ENCODE results near the gene CCDC122. TPM values are rescaled to one million over a fixed set of nuclear protein-coding genes. Genes with fewer than 3 reads are reported as not detected.

CCDC122 gene
- total and polyA plus RNA-seq, 10 of the 15 experiments (the other 5 are each of a cell fraction or from before 2014, with no cell fraction given): 1.0 to 4.5 (median 2.9) TPM; not detected in 1

GRCh38 chr13:43852923-43853404 is 26.6 kb downstream of the CCDC122 start:
- FAIRE-seq: no peak
- DNase-seq (ENCODE audit: low read depth, low spot score): no peak
- Histone ChIP-seq H3K27me3 (replicated peaks in 1 of 2; ENCODE audit: control insufficient read depth in 2 of 2, insufficient read depth in 2 of 2, low read length in 1 of 2) (no peaks in the 10 kb centered on the region), H3K4me1 (ENCODE audit: control insufficient read depth, insufficient read depth, low read length) (no peaks in the 10 kb centered on the region), H4K20me1 (ENCODE audit: control insufficient read depth, insufficient read depth) (no peaks in the 10 kb centered on the region), H3K9ac (ENCODE audit: control insufficient read depth, insufficient read depth, low read length) (no peak overlapping the region), H3K9me3 (replicated peaks; ENCODE audit: control insufficient read depth, insufficient read depth, low read length) (peaks cover 3% of the 10 kb centered on the region; the same call in 2 of the 3 replicates), H3K4me2 (ENCODE audit: control insufficient read depth, insufficient read depth) (no peak overlapping the region), H3K27ac (ENCODE audit: control insufficient read depth, insufficient read depth) (no peak overlapping the region), H3K79me2 (ENCODE audit: control insufficient read depth, insufficient read depth, low read length) (no peaks in the 10 kb centered on the region), H3K36me3 (ENCODE audit: control insufficient read depth in 2 of 2, insufficient read depth in 2 of 2, low read length in 1 of 2) (no peaks in the 10 kb centered on the region), H2AFZ (ENCODE audit: control insufficient read depth, low read depth, low read length) (no peak overlapping the region), H3K4me3 (no peak overlapping the region)
- in situ Hi-C loops (cut with MboI): no loop called here
- ATAC-seq: no peak
- ChIA-PET SMC1A (ENCODE audit: uncharacterized antibody, unreplicated experiment) (no interaction called here), POLR2A (no interaction called here), CTCF (no interaction called here), RAD21 (ENCODE audit: unreplicated experiment) (no interaction called here)
- intact Hi-C loops (cut with micrococcal nuclease; ENCODE audit: unreplicated experiment): no loop called here
- no TSS peak for BruUV-seq (replicated peaks)
- TF ChIP-seq CEBPZ (IDR thresholded peaks at IDR 0.05; ENCODE audit: low read depth, low read length) (no peak), FOS (IDR thresholded peaks at IDR 0.05; ENCODE audit: borderline replicate concordance, extremely low read depth, insufficient read length) (no peak), ASH2L (IDR thresholded peaks at IDR 0.05; ENCODE audit: borderline replicate concordance, low read depth) (no peak), MLLT1 (IDR thresholded peaks at IDR 0.05) (no peak), RBBP5 (conservative IDR thresholded peaks at IDR 0.05) (no peak), CREB1 (IDR thresholded peaks at IDR 0.05; ENCODE audit: low read depth) (no peak), HDAC6 (IDR thresholded peaks at IDR 0.05; ENCODE audit: unreplicated experiment) (no peak), HCFC1 (IDR thresholded peaks at IDR 0.05; ENCODE audit: low read length) (no peak), SPI1 (IDR thresholded peaks at IDR 0.05; ENCODE audit: borderline replicate concordance, insufficient read depth, low read depth, low read length) (no peak), PKNOX1 (IDR thresholded peaks at IDR 0.05) (no peak), PAX5 (IDR thresholded peaks at IDR 0.05; ENCODE audit: borderline replicate concordance, low read depth, low read length) (no peak), MYC (IDR thresholded peaks at IDR 0.05; ENCODE audit: insufficient read depth, insufficient read length, insufficient replicate concordance, low read length, severe bottlenecking) (no peak), POLR2AphosphoS5 (IDR thresholded peaks at IDR 0.05; ENCODE audit: low read length) (no peak), NFYB (IDR thresholded peaks at IDR 0.05; ENCODE audit: insufficient read depth, low read depth, low read length) (no peak)
- WGBS (ENCODE audit: insufficient coverage, insufficient replicate concordance, low lambda C conversion rate, missing lambda C conversion rate): 50% methylated on average over 1 of the region's 1 CpG
